Measurements from ENCODE around the gene ADAM11.

Gene ADAM11

GRCh38 chr17:44780161-44780560, 21.4 kb downstream of the ADAM11 start:
- Histone ChIP-seq H3K18ac (ENCODE audit: low read length) (no peak overlapping the region), H3K4ac (ENCODE audit: low read depth, low read length) (no peak overlapping the region), H2BK15ac (replicated peaks; ENCODE audit: low read depth) (no peak overlapping the region), H3K9ac (ENCODE audit: low read length) (no peak overlapping the region), H3K23ac (ENCODE audit: low read length) (no peak overlapping the region), H3K27me3 (ENCODE audit: insufficient read depth, low read length, poor library complexity) (no peaks in the 10 kb centered on the region), H3K36me3 (ENCODE audit: control insufficient read depth, insufficient read depth, low read length) (no peaks in the 10 kb centered on the region), H4K5ac (ENCODE audit: low read length) (no peak overlapping the region), H2AK5ac (ENCODE audit: low read length) (no peak overlapping the region), H3K56ac (ENCODE audit: low read length) (no peak overlapping the region), H4K8ac (ENCODE audit: low read depth, low read length) (no peak overlapping the region), H2BK5ac (ENCODE audit: low read length) (no peak overlapping the region), H3K4me1 (ENCODE audit: control insufficient read depth, low read depth, low read length) (peaks cover 5% of the 10 kb centered on the region), H3K27ac (ENCODE audit: low read depth, low read length) (no peak overlapping the region), H2BK120ac (ENCODE audit: low read depth, low read length) (no peak overlapping the region), H3K79me2 (ENCODE audit: control insufficient read depth, insufficient read depth, low read length) (no peaks in the 10 kb centered on the region), H3K4me2 (ENCODE audit: low read length) (no peak overlapping the region), H3K4me3 (ENCODE audit: low read length) (no peak overlapping the region), H3K79me1 (ENCODE audit: low read length) (no peaks in the 10 kb centered on the region)
- WGBS (ENCODE audit: extremely low coverage, insufficient coverage, low lambda C conversion rate), result no CpG with 5 or more reads among the region's 12 CpGs
- DNase-seq, result no peak

- no peaks in the 10 kb centered on the region for H3K79me2 ChIP-seq (ENCODE audit: control insufficient read depth, insufficient read depth, low read length)
- no CpG with 5 or more reads among the region's 14 CpGs for WGBS (ENCODE audit: extremely low coverage, insufficient coverage, low lambda C conversion rate)
Observed at GRCh38 chr17:44780845-44781480, 22.2 kb downstream of the ADAM11 start.

GRCh38 chr17:44781551-44782325, 22.9 kb downstream of the ADAM11 start:
- no peak overlapping the region for H3K27ac ChIP-seq (ENCODE audit: low read depth, low read length)
- no peaks in the 10 kb centered on the region for H3K27me3 ChIP-seq (ENCODE audit: insufficient read depth, low read length, poor library complexity)
- WGBS (ENCODE audit: extremely low coverage, insufficient coverage, low lambda C conversion rate), result no CpG with 5 or more reads among the region's 17 CpGs

More at GRCh38 chr17:44780845-44781480, 22.2 kb downstream of the ADAM11 start:
- no peaks in the 10 kb centered on the region for H3K27me3 ChIP-seq (ENCODE audit: insufficient read depth, low read length, poor library complexity)
- H4K5ac ChIP-seq (ENCODE audit: low read length), result no peak overlapping the region
- no peak overlapping the region for H2BK15ac ChIP-seq (replicated peaks; ENCODE audit: low read depth)
- H3K4me3 ChIP-seq (ENCODE audit: low read length), result no peak overlapping the region
- H4K8ac ChIP-seq (ENCODE audit: low read depth, low read length), result no peak overlapping the region
- H3K4me2 ChIP-seq (ENCODE audit: low read length), result no peak overlapping the region
- no peak overlapping the region for H2BK120ac ChIP-seq (ENCODE audit: low read depth, low read length)
- H3K9ac ChIP-seq (ENCODE audit: low read length), result no peak overlapping the region
- H3K56ac ChIP-seq (ENCODE audit: low read length), result peak overlapping the region; percentile 17
- no peak overlapping the region for H3K27ac ChIP-seq (ENCODE audit: low read depth, low read length)
- no peak overlapping the region for H2BK5ac ChIP-seq (ENCODE audit: low read length)
- DNase-seq, result no peak
- peak overlapping the region; percentile 50 for H2AK5ac ChIP-seq (ENCODE audit: low read length)
- no peak overlapping the region for H3K4ac ChIP-seq (ENCODE audit: low read depth, low read length)
- H3K23ac ChIP-seq (ENCODE audit: low read length), result no peak overlapping the region
- no peaks in the 10 kb centered on the region for H3K79me1 ChIP-seq (ENCODE audit: low read length)
- H3K18ac ChIP-seq (ENCODE audit: low read length), result no peak overlapping the region
- H3K4me1 ChIP-seq (ENCODE audit: control insufficient read depth, low read depth, low read length), result peaks cover 5% of the 10 kb centered on the region
- H3K36me3 ChIP-seq (ENCODE audit: control insufficient read depth, insufficient read depth, low read length), result no peaks in the 10 kb centered on the region

GRCh38 chr17:44782326-44782850, 23.6 kb downstream of the ADAM11 start:
- Histone ChIP-seq H3K4me1 (ENCODE audit: control insufficient read depth, low read depth, low read length) (peaks cover 5% of the 10 kb centered on the region), H4K8ac (ENCODE audit: low read depth, low read length) (no peak overlapping the region), H3K79me1 (ENCODE audit: low read length) (no peaks in the 10 kb centered on the region), H4K5ac (ENCODE audit: low read length) (no peak overlapping the region), H2BK5ac (ENCODE audit: low read length) (no peak overlapping the region), H3K9ac (ENCODE audit: low read length) (peak overlapping the region; percentile 32), H3K27ac (ENCODE audit: low read depth, low read length) (no peak overlapping the region), H3K23ac (ENCODE audit: low read length) (no peak overlapping the region), H3K36me3 (ENCODE audit: control insufficient read depth, insufficient read depth, low read length) (no peaks in the 10 kb centered on the region), H3K18ac (ENCODE audit: low read length) (no peak overlapping the region), H3K4ac (ENCODE audit: low read depth, low read length) (no peak overlapping the region), H3K4me3 (ENCODE audit: low read length) (no peak overlapping the region), H3K79me2 (ENCODE audit: control insufficient read depth, insufficient read depth, low read length) (no peaks in the 10 kb centered on the region), H3K56ac (ENCODE audit: low read length) (peak overlapping the region; percentile 69), H3K27me3 (ENCODE audit: insufficient read depth, low read length, poor library complexity) (no peaks in the 10 kb centered on the region), H2BK15ac (replicated peaks; ENCODE audit: low read depth) (no peak overlapping the region), H2AK5ac (ENCODE audit: low read length) (peak overlapping the region; percentile 22), H2BK120ac (ENCODE audit: low read depth, low read length) (no peak overlapping the region), H3K4me2 (ENCODE audit: low read length) (no peak overlapping the region)
- DNase-seq, result no peak
- whole genome bisulfite sequencing (ENCODE audit: extremely low coverage, insufficient coverage, low lambda C conversion rate), result no CpG with 5 or more reads among the region's 11 CpGs

More at GRCh38 chr17:44781551-44782325, 22.9 kb downstream of the ADAM11 start:
- H2BK5ac ChIP-seq (ENCODE audit: low read length), result no peak overlapping the region
- H2BK120ac ChIP-seq (ENCODE audit: low read depth, low read length), result no peak overlapping the region
- DNase-seq, result peak; percentile 58
- H3K23ac ChIP-seq (ENCODE audit: low read length), result no peak overlapping the region
- peak overlapping the region; percentile 69 for H3K56ac ChIP-seq (ENCODE audit: low read length)
- peak overlapping the region; percentile 32 for H3K9ac ChIP-seq (ENCODE audit: low read length)
- no peak overlapping the region for H3K4me3 ChIP-seq (ENCODE audit: low read length)
- no peak overlapping the region for H3K18ac ChIP-seq (ENCODE audit: low read length)
- no peak overlapping the region for H2AK5ac ChIP-seq (ENCODE audit: low read length)
- H3K4me1 ChIP-seq (ENCODE audit: control insufficient read depth, low read depth, low read length), result peaks cover 5% of the 10 kb centered on the region
- no peak overlapping the region for H2BK15ac ChIP-seq (replicated peaks; ENCODE audit: low read depth)
- no peak overlapping the region for H3K4me2 ChIP-seq (ENCODE audit: low read length)
- H3K79me1 ChIP-seq (ENCODE audit: low read length), result no peaks in the 10 kb centered on the region
- no peak overlapping the region for H4K5ac ChIP-seq (ENCODE audit: low read length)
- no peak overlapping the region for H3K4ac ChIP-seq (ENCODE audit: low read depth, low read length)
- H3K36me3 ChIP-seq (ENCODE audit: control insufficient read depth, insufficient read depth, low read length), result no peaks in the 10 kb centered on the region
- H3K79me2 ChIP-seq (ENCODE audit: control insufficient read depth, insufficient read depth, low read length), result no peaks in the 10 kb centered on the region
- no peak overlapping the region for H4K8ac ChIP-seq (ENCODE audit: low read depth, low read length)

GRCh38 chr17:44785921-44786320, 27.1 kb downstream of the ADAM11 start:
- H4K5ac ChIP-seq (ENCODE audit: low read length), result no peak overlapping the region
- no CpG with 5 or more reads among the region's 7 CpGs for WGBS (ENCODE audit: extremely low coverage, insufficient coverage, low lambda C conversion rate)

More at GRCh38 chr17:44785921-44786320, 27.1 kb downstream of the ADAM11 start:
- Histone ChIP-seq H4K8ac (ENCODE audit: low read depth, low read length) (no peak overlapping the region), H3K27ac (ENCODE audit: low read depth, low read length) (no peak overlapping the region), H3K79me2 (ENCODE audit: control insufficient read depth, insufficient read depth, low read length) (no peaks in the 10 kb centered on the region), H2BK5ac (ENCODE audit: low read length) (no peak overlapping the region), H3K79me1 (ENCODE audit: low read length) (no peaks in the 10 kb centered on the region), H2BK120ac (ENCODE audit: low read depth, low read length) (no peak overlapping the region), H3K23ac (ENCODE audit: low read length) (no peak overlapping the region), H3K18ac (ENCODE audit: low read length) (no peak overlapping the region), H3K4me2 (ENCODE audit: low read length) (no peak overlapping the region), H3K56ac (ENCODE audit: low read length) (no peak overlapping the region), H3K4me1 (ENCODE audit: control insufficient read depth, low read depth, low read length) (peaks cover 5% of the 10 kb centered on the region), H3K36me3 (ENCODE audit: control insufficient read depth, insufficient read depth, low read length) (no peaks in the 10 kb centered on the region), H2AK5ac (ENCODE audit: low read length) (no peak overlapping the region), H3K4me3 (ENCODE audit: low read length) (no peak overlapping the region), H2BK15ac (replicated peaks; ENCODE audit: low read depth) (no peak overlapping the region), H3K27me3 (ENCODE audit: insufficient read depth, low read length, poor library complexity) (no peaks in the 10 kb centered on the region), H3K9ac (ENCODE audit: low read length) (no peak overlapping the region), H3K4ac (ENCODE audit: low read depth, low read length) (no peak overlapping the region)
- DNase-seq, result no peak

Data from mesendoderm (in vitro differentiated cells).